ENCODE data around the gene STK39.

- no peak for TF ChIP-seq CTCF (IDR thresholded peaks at IDR 0.05)
- TF ChIP-seq POLR2A (IDR thresholded peaks at IDR 0.05; ENCODE audit: low read length) = no peak
- no peak for TF ChIP-seq CBX2 (IDR thresholded peaks at IDR 0.05; ENCODE audit: borderline replicate concordance, low read depth)
- no peak for TF ChIP-seq PBX3 (IDR thresholded peaks at IDR 0.05)
These were observed 90.3 kb downstream of the STK39 start for GRCh38 chr2:168157070-168157469.

Measured in A549 (cell line).